Activated CD4-positive, alpha-beta T cell treated with anti-CD3 and anti-CD28 coated beads for 4 hours (primary cell): ENCODE data around the gene TTC34.

Experiments
- DNase-seq, 2 donors: peaks; one replicate each; pipeline ENCODE4 v3.0.0-alpha.2; 2020

TTC34 gene

GRCh38 chr1:2623571-2624337 lies 177.7 kb downstream of the TTC34 start:
- no peak for DNase-seq

- no peak for DNase-seq
Observed at GRCh38 chr1:2617971-2618470, 183.5 kb downstream of the TTC34 start.

GRCh38 chr1:2614145-2614544 lies 187.3 kb downstream of the TTC34 start:
- DNase-seq, result no peak

GRCh38 chr1:2612591-2613365 lies 188.7 kb downstream of the TTC34 start:
- DNase-seq, result no peak

GRCh38 chr1:2611621-2612437 lies 189.7 kb downstream of the TTC34 start:
- DNase-seq, result no peak

GRCh38 chr1:2611031-2611501 lies 190.4 kb downstream of the TTC34 start:
- no peak for DNase-seq

GRCh38 chr1:2610036-2610959 lies 191.2 kb downstream of the TTC34 start:
- no peak for DNase-seq

- DNase-seq, result no peak
Observed at GRCh38 chr1:2609319-2610035, 192.0 kb downstream of the TTC34 start.

GRCh38 chr1:2607641-2608091 lies 193.8 kb downstream of the TTC34 start:
- DNase-seq, result no peak

- no peak for DNase-seq
Observed at GRCh38 chr1:2606881-2607621, 194.4 kb downstream of the TTC34 start.

- no peak for DNase-seq
Observed at GRCh38 chr1:2606396-2606880, 195.1 kb downstream of the TTC34 start.

GRCh38 chr1:2605509-2606395 lies 195.7 kb downstream of the TTC34 start:
- DNase-seq, result no peak

GRCh38 chr1:2604844-2605508 lies 196.5 kb downstream of the TTC34 start:
- no peak for DNase-seq

GRCh38 chr1:2604156-2604843 lies 197.2 kb downstream of the TTC34 start:
- DNase-seq, result no peak

GRCh38 chr1:2603521-2604155 lies 197.9 kb downstream of the TTC34 start:
- DNase-seq, result no peak

- no peak for DNase-seq
Observed at GRCh38 chr1:2602866-2603520, 198.5 kb downstream of the TTC34 start.

- no peak for DNase-seq
Observed at GRCh38 chr1:2602311-2602835, 199.1 kb downstream of the TTC34 start.
